Adipose tissue (tissue), 3 donors: ENCODE data around the gene ADIPOR2. TPM values are rescaled to one million over a fixed set of nuclear protein-coding genes. Genes with fewer than 3 reads are reported as not detected.
"Not testable (repeated sequence)": the region's sequence is repeated elsewhere in the genome, so short reads cannot be mapped to it uniquely, and the experiment has no call there.

Source experiments
- H3K27ac ChIP-seq: one replicate; pipeline ENCODE4 v1.5.1; 2013; ENCODE audit warnings: low read depth, low read length
- WGBS, 3 donors: extraction: QIAGEN DNeasy Blood & Tissue Kit; methylation state at CpG; one replicate each; pipeline ENCODE4 v1.1.7; 2013; 5-methylcytosine and 5-hydroxymethylcytosine counted together
- polyA plus RNA-seq, 3 donors: library from polyadenylated mRNA; stranded (reverse); fragments of 200-250 nt; gene quantifications; one replicate each; pipeline ENCODE4 v1.2.3, GENCODE V29; 2013
- donor health status: healthy with polysubstance abuse.
- donor health status: Bipolar disorder and iron deficiency.
- donor health status: healthy.

ADIPOR2 gene
- polyA plus RNA-seq, 3 donors = 26.7 to 125 (median 40.2) TPM

DNA sequence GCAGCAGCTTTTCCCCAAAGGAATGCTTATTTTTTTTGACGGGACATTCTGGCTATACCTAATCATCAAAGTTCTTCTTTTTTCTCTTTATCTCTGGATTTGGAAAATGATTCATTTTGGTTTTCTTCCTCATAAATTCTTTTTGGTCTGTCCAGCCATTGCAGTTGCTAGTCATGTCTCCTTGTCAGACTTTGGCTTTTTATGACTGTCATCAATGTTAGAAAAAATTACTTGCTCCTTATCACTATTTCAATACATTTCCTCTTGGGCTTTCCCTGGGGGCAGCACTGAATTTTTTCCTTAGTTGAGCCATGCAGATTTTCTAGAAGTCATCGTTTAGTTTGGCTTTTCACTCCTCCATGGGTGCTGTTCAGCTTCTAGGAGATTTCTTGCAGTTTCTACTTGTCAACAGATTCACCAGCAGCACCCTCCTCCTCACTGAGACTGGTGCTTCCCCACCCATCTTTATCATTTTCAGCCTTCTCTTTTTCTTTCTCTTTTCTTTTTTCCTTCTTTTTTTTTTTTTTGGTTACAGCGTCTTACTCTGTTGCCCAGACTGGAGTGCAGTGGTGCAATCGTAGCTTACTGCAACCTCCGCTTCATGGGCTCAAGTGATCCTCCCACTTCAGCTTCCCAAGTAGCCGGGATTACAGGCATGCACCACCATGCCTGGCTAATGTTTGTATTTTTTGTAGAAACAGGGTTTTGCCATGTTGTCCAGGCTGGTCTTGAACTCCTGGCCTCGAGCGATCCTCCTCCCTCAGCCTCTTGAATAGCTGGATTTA is 5.2 kb downstream of the ADIPOR2 start:
- 45 to 68% (median 46%) methylated on average over 8 of the region's 8 CpGs for WGBS, 3 donors

DNA sequence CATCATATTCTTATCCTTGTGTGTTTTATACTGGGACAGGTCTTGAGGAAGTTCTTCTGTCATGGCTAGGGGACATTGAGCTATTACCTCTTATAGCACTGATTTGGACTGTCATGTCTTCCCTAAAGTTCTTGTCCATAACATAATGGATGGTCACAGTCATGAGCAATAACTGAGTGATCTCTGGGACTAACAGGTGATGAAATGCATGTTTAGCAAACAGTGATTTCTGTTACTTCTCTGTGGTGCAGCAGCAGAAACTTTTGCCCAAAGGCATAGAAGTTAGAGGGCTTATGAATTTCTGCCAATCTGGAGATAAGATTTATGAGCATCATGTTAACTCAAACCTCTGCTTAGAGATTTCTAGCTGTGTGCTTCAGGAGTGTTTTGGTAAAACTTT is 5.9 kb downstream of the ADIPOR2 start:
- no peak overlapping the region for H3K27ac ChIP-seq

More for the DNA sequence above, 5.2 kb downstream of the ADIPOR2 start:
- no peak overlapping the region for H3K27ac ChIP-seq

DNA sequence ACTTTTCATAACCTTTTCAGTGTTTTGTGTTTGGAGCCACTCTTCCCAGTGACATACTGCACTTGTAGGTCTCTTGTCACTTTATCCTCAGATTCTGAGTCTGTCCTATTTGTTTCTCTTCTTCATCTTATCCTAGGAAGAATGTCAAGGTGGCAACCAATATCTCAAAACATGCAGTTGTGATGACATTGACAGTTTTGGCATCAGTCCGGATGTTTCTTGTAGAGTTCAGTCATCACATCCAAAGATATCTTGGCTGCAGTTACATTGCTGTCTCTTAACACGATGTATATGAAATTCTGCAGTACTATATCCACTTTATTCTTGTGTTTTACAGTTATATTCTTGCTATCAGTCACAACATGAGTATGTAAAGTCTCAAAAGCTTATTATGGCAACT is 6.4 kb downstream of the ADIPOR2 start:
- WGBS, 3 donors = 33 to 50% (median 44%) methylated on average over 2 of the region's 2 CpGs

DNA sequence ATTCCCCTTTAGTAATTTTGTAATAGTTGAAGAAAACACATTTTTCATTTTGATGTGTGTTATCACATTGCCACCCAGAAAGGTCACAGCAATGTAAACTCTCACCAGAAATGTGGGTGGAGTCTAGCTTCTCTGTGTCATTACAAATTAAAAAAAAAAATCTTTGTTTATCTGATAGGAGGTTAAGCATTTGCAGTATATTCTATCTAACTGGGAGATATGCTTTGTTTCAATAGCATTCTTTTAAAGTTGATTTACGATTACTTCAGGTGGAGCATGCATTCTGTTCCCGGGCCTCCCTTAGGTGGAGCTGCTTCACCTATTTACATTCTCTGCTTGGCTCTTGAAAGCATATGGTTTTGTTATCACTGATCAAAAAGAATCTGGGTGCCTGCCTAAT is 7.8 kb downstream of the ADIPOR2 start:
- WGBS, 3 donors = 29 to 83% (median 82%) methylated on average over 2 of the region's 2 CpGs
- no peak overlapping the region for H3K27ac ChIP-seq

More for the DNA sequence above, 6.4 kb downstream of the ADIPOR2 start:
- no peak overlapping the region for H3K27ac ChIP-seq

DNA sequence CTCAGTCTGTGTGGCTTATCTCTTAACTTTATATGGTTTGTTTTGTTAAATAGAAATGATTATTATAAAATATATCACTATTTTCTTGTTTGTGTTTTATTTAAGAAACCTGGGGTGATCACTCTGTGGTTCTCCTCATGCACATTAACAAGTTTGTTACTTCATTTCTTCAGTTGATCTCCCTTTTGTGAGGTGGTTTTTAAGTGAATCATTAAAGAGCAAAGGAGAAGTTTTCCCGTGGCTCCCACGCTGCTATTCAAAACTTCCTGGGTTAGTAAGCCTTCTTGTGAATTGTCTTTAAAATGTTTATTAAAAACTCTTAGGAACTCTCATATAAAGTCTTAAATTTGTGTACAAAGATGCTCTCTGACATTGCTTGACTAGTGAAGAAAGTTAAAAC is 11.8 kb downstream of the ADIPOR2 start:
- 28 to 63% (median 32%) methylated on average over 2 of the region's 2 CpGs for WGBS, 3 donors
- H3K27ac ChIP-seq = no peak overlapping the region

DNA sequence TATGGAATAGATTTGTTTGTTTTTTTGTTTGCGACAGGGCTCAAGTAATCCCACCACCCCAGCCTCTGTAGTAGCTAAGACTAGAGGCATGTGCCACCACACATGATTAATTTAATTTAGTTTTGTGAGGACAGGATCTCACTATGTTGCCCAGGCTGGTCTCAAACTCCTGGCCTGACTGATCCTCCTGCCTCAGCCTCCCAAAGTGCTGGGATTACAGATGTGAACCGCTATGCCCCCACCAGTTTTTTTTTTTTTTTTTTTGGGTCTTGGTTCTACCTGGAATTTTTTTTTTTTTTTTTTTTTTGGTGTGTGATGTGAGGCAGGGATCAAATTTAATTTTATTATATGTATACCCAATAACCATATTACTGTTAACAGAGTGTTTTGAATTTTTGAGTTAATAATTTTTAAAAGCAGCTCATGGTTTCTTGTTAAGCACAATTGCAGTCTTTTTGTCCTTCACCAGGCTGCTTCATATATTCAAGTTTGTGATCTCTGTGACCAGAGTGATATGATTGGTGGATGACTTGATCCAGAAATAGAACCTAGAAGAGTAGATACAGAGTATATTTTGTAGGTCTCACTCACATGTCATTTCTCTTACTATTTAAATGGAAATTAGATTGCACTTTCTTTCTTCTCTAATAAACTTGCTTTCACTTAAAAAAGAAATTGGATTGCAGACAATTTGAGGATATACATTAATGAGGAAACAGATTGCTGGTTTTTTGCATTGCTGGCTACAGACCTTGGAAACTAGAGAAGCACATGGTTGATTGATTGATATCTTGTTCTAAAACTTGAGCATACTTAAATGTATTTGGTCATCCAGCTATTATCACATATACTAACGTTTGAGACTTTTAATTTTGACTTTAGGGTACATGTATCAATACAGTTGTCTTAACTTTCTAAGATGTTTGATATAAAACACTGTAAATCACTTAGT is 13.2 kb downstream of the ADIPOR2 start:
- WGBS, 3 donors = 74 to 80% (median 75%) methylated on average over 3 of the region's 3 CpGs
- no peak overlapping the region for H3K27ac ChIP-seq

DNA sequence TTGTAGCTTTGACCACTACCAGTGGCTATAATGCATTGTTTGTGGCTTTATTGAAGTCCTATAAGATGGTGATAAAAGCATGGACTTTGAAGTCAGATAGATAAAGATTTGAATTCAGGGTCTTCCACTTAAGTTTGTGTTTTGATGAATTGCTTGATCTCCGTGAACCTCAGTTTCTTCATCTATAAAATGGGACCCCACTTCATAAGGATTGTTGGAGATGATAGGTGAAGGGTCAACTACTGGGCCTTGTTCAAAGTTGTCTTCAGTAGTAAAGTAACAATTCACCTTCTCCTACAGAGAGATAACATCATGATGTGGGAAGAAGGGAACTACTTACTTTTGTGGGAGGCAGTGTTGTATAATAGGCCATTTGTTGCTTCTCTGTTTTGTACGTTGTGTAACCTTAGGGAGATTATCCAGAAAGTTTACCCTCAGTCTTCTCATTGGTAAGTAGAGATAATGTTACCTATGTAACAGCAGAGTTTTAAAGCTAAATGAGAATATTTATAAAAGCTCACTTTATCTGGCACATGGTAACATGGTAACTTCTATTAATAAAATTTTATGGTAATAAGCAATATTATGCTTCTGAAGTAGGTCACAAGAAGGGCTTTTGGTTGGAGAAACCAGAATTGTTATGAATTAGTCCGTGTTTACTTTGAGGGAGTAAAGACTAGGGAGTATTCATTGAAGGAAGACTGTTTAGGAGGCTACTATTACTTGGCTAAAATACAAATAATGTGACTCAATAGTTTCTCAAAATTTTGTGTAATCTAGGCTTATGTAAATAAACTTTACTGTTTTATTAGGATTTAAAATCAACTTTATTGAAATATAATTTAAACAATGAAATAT is 15.1 kb downstream of the ADIPOR2 start:
- no peak overlapping the region for H3K27ac ChIP-seq
- 69 to 94% (median 73%) methylated on average over 3 of the region's 3 CpGs for WGBS, 3 donors

DNA sequence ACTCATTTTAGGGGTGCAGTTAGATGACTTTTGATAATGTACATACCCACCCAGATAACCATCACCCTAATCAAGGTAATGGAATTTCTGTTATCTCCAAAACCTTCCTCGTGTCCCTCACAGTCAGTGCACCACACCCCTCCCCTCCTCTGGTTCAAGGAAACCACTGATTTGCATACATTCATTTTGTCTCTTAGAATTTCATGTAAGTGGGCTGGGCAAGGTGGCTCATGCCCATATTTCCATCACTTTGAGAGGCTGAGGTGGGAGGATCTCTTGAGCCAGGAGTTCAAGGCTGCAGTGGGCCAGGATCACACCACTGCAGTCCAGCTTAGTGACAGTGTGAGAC is 15.7 kb downstream of the ADIPOR2 start:
- no peak overlapping the region for H3K27ac ChIP-seq
- WGBS, 3 donors = 37 to 50% (median 45%) methylated on average over 1 of the region's 1 CpG

DNA sequence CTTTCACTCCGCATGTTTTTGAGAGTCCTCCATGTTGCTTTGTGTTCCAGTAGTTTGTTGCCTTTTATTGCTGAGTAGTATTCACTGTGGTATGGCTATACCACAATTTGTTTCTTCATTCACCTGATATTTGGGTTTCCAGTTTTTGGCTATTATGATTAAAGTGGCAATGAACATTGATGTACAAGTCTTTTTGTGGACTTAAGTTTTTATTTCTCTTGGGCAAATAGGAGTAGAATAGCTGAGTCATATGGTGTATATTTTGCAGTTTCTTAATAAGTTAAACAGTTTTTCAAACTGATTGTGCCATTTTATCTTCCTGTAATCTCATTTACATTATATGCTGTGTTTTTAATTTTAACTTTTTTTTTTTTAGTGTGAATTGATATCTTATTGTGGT is 16.2 kb downstream of the ADIPOR2 start:
- H3K27ac ChIP-seq = no peak overlapping the region
- 96 to 100% (median 98%) methylated on average over 1 of the region's 1 CpG for WGBS, 3 donors

DNA sequence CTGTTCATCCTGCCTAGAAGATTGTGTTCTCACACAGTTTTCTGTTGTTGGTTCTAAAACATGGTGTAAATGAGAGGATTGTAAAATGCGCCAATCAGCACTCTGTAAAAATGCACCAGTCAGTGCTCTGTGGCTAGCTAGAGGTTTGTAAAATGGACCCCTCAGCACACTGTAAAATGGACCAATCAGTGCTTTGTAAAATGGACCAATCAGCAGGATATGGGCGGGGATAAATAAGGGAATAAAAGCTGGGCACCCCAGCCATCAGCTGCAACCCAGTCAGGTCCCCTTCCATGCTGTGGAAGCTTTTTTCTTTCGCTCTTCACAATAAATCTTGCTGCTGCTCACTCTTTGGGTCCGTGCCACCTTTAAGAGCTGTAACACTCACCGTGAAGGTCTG is 19.1 kb downstream of the ADIPOR2 start:
- 98 to 100% (median 98%) methylated on average over 5 of the region's 5 CpGs for WGBS, 3 donors

DNA sequence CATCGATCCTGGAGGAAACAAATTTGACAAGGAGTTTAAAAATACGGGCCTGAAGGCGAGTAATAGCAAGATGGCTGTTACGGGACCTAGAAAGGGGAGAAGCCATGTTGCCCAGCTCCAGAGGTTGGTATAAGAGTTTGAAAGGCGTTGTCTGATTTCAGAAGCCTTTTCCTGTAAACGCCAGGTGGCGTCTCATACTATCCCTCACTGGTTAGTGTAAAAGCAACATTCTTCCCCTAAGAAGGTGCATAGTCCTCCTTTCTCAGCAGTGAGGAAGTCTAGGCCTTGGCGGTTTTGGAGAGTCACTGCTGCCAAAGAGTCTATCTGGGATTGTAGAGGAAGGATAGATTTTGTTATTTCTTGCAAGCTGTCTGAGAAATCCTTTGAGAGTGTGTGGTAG is 20.0 kb downstream of the ADIPOR2 start:
- not testable (repeated sequence) for H3K27ac ChIP-seq
- 83 to 90% (median 89%) methylated on average over 8 of the region's 8 CpGs for WGBS, 3 donors

More for the DNA sequence above, 19.1 kb downstream of the ADIPOR2 start:
- not testable (repeated sequence) for H3K27ac ChIP-seq

DNA sequence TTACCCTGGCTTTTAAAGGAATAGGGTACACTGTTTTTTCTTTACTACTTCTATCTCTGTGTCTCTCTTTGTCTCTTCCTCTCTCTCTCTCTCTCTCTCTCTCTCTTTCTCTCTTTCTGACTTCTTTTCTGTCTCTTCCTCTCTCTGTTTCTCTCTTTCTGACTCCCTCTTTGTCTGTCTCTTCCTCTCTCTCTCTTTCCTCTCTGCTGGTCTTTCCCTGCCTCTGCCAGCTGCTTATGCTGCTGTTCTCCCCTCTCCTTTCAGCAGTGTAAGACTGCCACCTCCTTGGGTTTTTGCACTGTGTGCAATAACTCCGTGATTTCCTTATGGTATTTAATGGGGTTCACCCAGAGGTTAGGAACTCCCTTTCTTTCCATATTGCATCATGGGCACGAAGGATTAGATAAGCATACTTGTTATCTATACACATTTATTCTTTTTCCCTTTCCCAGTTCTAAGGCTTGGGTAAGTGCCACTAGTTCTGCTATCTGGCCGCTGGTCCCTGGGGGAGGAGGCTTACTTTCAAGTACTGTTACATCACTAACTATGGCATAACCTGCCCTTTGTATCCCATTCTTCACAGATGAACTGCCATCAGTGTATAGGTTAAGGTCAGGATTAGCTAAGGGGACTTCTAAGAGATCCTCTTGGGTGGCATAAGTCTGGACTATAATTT is 20.8 kb downstream of the ADIPOR2 start:
- 20 to 29% (median 27%) methylated on average over 3 of the region's 3 CpGs for WGBS, 3 donors
- H3K27ac ChIP-seq = not testable (repeated sequence)

DNA sequence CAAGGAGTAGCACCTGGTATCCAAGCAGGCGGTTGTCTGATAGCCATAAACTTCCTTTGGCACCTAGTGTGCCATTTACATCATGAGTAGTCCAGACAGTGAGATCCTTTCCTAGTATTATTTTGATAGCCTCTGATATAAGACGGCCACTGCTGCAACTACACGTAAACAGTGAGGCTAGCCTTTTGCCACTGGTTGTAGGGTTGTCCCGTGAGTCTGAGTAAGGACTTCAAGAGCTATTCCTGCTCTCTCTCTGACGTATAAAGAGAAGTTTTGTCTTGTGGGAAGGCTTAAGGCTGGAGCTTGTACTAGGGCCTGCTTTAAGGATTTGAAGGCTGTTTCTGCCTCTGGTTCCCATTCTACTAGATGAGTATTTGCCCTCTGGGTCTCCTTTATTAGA is 21.4 kb downstream of the ADIPOR2 start:
- WGBS, 3 donors = 81 to 92% (median 87%) methylated on average over 5 of the region's 5 CpGs

DNA sequence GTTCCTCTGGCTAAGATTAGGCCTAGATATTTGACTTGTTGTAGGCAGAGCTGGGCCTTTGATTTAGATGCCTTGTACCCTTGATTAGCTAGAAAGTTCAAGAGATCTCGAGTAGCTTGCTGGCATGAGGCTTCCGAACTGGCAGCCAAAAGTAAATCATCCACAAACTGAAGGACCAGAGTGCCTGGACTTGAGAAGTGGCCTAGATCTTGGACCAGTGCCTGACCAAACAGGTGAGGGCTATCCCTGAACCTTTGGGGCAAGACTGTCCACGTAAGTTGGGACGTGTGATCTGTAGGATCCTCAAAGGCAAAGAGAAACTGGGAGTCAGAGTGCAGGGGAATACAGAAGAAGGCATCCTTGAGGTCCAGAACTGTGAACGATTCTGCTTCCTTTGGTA is 22.0 kb downstream of the ADIPOR2 start:
- 78 to 95% (median 89%) methylated on average over 5 of the region's 5 CpGs for WGBS, 3 donors
- H3K27ac ChIP-seq = not testable (repeated sequence)

More for the DNA sequence above, 21.4 kb downstream of the ADIPOR2 start:
- H3K27ac ChIP-seq = not testable (repeated sequence)

DNA sequence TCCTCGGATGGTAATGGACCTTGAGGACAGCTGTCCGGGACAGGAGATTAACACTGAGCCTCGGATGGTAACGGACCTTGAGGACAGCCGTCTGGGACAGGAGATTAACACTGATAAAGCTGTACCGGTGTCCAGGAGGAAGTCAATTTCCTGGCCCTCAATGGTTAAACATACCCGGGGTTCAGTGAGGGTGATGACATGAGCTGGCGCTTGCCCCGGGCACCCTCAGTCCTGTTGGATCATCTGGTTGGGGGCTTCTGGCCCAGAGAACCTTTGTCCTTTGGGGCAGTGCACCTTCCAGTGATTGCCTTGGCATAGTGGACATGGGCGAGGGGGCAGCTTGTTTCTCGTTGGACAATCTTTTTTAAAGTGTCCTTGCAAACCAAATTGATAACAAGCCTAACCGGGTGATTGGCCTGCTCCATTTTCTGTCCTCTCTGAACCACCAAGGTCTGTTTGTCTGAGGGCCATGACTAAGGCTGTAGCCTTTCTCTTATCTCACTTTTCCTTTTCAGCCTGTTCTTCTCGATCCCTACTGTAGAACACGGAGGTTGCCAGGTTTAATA is 23.0 kb downstream of the ADIPOR2 start:
- not testable (repeated sequence) for H3K27ac ChIP-seq
- WGBS, 3 donors = 57 to 91% (median 87%) methylated on average over 14 of the region's 14 CpGs

DNA sequence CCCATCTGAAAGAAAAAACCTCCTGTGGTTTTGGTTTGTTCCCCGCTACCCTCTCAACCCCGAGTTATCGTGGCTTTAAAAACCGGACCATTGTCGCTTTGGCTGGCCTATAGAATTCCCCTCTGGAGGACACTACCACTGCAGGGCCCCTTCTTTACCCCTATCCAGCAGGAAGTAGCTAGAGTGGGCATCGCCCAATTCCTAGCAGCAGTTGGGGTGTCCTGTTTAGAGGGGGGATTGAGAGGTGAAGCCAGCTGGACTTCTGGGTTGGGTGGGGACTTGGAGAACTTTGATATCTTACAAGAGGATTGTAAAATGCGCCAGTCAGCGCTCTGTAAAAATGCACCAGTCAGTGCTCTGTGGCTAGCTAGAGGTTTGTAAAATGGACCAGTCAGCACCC is 24.6 kb downstream of the ADIPOR2 start:
- WGBS, 3 donors = 97 to 98% (median 98%) methylated on average over 8 of the region's 8 CpGs
- not testable (repeated sequence) for H3K27ac ChIP-seq

DNA sequence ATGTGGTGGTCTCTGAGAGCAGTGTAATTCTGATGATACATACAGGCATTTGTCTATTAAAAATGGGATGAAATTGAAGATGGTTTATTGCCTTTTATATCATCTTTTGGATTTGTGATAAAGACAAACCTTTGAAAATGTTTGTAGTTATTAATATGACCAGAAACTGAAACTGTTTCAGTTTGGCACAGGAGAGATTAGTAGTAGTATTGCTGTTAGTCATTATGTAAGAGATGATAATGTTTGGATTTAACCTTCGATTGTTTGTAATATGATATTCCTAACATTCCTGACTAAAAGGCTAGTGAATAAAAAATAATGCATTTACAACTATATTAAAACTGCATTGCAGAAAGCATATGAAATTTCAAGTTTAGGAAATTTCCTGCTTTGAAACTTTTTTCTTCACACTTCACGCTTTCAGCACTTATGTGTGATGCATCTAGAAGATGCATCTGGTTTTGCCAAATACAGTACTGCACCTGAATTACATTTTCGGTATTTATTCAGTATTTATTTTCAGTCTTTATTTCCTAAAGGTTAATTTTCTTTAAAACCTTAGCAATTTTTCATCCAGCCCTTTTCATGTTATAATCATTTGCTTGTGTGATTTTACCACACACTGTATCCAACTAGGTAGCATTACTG is 25.5 kb downstream of the ADIPOR2 start:
- WGBS, 3 donors = 52 to 62% (median 58%) methylated on average over 3 of the region's 3 CpGs
- H3K27ac ChIP-seq = no peak overlapping the region
